ENCODE results near the gene SMO.

Gene SMO

DNA sequence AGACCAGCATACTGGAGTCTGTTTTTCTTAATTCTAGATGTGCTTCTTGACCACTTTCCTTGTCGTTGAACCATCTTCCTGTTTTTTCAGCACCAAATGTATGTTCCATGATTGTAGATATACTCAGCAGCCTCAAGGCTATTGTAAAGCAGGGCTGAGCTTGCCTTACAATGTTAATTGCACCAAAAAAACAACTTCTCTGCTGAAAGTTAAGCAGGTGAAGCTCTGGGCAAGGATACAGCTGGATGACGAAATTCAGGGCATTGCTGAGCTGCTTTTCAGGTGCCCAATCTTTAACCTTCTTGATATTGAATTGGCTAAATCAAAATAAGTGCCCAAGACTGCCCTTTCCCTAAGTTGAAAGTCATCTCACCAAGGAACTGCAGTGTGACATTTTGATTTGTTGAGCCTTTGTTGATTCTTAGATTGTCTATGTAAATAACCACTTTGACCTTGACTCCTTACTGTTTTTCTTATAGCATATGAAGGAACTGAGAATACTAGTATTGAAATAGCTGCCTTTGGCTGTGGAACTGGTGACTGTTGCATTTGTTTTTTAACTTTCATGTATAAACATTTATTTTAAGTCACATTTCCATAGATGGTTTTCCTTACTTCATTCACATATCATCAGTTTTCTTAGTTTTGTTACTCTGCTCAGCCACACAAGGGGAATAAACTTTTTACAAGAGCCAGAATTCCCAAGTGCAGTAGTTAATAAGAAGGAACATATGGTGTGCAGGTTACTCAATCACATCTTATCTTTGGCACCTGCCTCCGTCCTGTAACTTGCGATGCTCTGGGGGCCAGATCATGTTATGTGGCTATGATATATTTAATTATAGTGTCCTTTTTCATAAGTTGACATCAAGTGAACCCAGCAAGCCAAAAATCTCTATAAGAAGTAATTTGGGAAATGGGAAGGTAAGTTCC, 39.5 kb downstream of the SMO start:
- DNase-seq (ENCODE audit: low read depth), result no peak
- no peak overlapping the region for H3K4me3 ChIP-seq (ENCODE audit: low read length)
- TF ChIP-seq, protein P1, sequence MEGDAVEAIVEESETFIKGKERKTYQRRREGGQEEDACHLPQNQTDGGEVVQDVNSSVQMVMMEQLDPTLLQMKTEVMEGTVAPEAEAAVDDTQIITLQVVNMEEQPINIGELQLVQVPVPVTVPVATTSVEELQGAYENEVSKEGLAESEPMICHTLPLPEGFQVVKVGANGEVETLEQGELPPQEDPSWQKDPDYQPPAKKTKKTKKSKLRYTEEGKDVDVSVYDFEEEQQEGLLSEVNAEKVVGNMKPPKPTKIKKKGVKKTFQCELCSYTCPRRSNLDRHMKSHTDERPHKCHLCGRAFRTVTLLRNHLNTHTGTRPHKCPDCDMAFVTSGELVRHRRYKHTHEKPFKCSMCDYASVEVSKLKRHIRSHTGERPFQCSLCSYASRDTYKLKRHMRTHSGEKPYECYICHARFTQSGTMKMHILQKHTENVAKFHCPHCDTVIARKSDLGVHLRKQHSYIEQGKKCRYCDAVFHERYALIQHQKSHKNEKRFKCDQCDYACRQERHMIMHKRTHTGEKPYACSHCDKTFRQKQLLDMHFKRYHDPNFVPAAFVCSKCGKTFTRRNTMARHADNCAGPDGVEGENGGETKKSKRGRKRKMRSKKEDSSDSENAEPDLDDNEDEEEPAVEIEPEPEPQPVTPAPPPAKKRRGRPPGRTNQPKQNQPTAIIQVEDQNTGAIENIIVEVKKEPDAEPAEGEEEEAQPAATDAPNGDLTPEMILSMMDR (conservative IDR thresholded peaks at IDR 0.05; ENCODE audit: low read depth, low read length), result no peak

DNA sequence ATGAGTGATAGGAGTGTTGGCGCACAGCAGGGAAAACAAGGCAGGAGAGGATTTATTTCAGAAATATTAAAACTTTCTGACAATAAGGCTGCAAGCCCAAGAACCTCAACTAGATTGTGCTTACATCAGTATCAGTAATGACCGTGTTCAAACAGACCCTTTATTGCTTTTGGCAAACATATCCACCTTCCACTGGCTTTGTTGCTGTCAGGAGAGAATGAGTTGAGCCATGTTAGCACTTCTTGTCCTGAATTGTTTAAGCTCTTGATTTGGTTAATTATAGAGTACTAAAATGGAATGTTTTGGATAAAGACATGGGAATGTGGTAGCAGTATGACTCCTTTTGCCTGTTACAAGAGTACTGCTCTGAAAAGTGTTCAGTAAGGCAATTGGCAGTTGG, 40.2 kb downstream of the SMO start:
- no peak overlapping the region for H3K4me3 ChIP-seq (ENCODE audit: low read length)
- DNase-seq (ENCODE audit: low read depth), result no peak

DNA sequence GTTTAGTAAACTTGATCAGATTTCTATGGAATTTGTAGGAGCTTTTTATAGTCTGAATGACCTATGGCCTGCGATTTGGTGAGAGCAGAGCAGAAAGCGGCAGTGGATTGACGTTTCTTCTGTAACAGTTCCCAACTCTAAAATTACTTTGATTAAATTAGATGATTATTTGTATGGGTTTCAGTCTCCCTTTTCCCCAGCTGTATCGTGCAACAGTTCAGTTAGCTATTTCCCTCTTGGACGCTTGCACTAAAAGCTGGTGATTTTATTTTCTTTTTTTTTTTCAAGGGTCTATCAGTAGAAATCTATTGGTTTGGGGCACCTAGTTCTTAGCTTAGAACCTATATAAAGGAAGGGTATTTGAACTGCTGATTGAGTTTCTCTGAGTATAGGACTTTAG, 43.2 kb downstream of the SMO start:
- DNase-seq (ENCODE audit: low read depth), result no peak
- TF ChIP-seq, protein P1 (conservative IDR thresholded peaks at IDR 0.05; ENCODE audit: low read depth, low read length), result no peak
- no peak overlapping the region for H3K4me3 ChIP-seq (ENCODE audit: low read length)

More for the DNA sequence above, 40.2 kb downstream of the SMO start:
- TF ChIP-seq, protein P1 (conservative IDR thresholded peaks at IDR 0.05; ENCODE audit: low read depth, low read length), result no peak

DNA sequence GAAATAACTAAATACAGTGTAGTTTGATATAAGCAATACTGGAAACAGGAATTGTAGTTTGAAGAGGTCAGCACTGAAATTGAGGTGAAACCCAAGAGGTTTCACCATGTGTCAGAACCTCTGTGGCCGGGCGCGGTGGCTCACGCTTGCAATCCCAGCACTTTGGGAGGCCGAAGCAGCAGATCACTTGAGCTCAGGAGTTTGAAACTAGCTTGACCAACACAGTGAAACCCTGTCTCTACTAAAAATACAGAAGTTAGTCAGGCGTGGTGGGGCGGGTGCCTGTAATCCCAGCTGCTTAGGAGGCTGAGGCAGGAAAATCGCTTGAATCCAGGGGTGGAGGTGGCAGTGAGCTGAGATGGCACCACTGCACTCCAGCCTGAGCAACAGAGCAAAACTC, 50.1 kb downstream of the SMO start:
- TF ChIP-seq, protein P1 (conservative IDR thresholded peaks at IDR 0.05; ENCODE audit: low read depth, low read length), result no peak
- no peak overlapping the region for H3K4me3 ChIP-seq (ENCODE audit: low read length)
- no peak for DNase-seq (ENCODE audit: low read depth)

GRCh38 chr7:129240119-129240820, 51.8 kb downstream of the SMO start:
- DNase-seq (ENCODE audit: low read depth), result no peak
- no peak overlapping the region for H3K4me3 ChIP-seq (ENCODE audit: low read length)
- TF ChIP-seq, protein P1 (conservative IDR thresholded peaks at IDR 0.05; ENCODE audit: low read depth, low read length), result no peak

DNA sequence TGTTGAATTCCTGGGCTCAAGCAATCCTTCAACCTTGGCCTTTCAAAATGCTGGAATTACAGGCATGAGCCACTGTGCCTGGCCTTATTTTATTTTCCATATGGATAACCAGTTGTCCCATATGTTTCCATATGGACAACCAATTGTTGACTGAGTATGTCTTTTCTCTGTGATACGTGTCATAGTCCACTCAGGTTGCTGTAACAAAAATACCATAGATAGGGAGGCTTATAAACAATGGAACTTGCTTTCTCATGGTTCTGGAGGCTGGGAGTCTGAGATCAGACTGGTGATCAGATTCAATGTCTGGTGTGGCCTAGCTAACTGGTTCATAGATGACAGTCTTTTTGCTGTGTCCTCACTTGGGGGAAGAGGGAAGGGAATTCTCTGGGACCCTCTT, 55.8 kb downstream of the SMO start:
- no peak overlapping the region for H3K4me3 ChIP-seq (ENCODE audit: low read length)
- TF ChIP-seq, protein P1 (conservative IDR thresholded peaks at IDR 0.05; ENCODE audit: low read depth, low read length), result no peak
- no peak for DNase-seq (ENCODE audit: low read depth)
